HepG2 (cell line): Measurements from ENCODE around the gene GRIK4. TPM values are rescaled to one million over a fixed set of nuclear protein-coding genes. Genes with fewer than 3 reads are reported as not detected.

Experiments
- BHLHE40 ChIP-seq: IDR thresholded peaks from 2 replicates; pipeline ENCODE4 v1.6.1; 2011; ENCODE audit warnings: low read length, improper control_type of control experiment
- CBFB ChIP-seq: sonication (generic); formaldehyde crosslinking; IDR thresholded peaks from 2 replicates; pipeline ENCODE4 v1.4.0; 2020; ENCODE audit warnings: missing genetic modification reagents
- ESRRA ChIP-seq: sonication (generic); formaldehyde crosslinking; IDR thresholded peaks from 2 replicates; pipeline ENCODE4 v1.5.1; 2020; ENCODE audit warnings: mild to moderate bottlenecking, low read depth, missing genetic modification reagents
- NONO ChIP-seq, 2 experiments: fragments of 450-650 bp in 1 of 2; sonication (generic) in 1 of 2; formaldehyde crosslinking in 1 of 2; IDR thresholded peaks in 1 of 2; conservative IDR thresholded peaks in 1 of 2; 2 replicates each; pipeline versions ENCODE4 v1.6.1 to v1.8.0; 2017 to 2022; ENCODE audit warnings: mild to moderate bottlenecking in 1 of 2, missing genetic modification reagents in 1 of 2, moderate library complexity in 1 of 2
- RFX3 ChIP-seq: IDR thresholded peaks from 2 replicates; pipeline ENCODE4 v1.6.1; 2016; ENCODE audit warnings: missing biosample characterization, missing genetic modification reagents
- SALL2 ChIP-seq: sonication (generic); formaldehyde crosslinking; IDR thresholded peaks from 2 replicates; pipeline ENCODE4 v1.8.1; 2023; ENCODE audit warnings: mild to moderate bottlenecking, missing genetic modification reagents, inconsistent platforms
- SIN3A ChIP-seq: IDR thresholded peaks from 2 replicates; pipeline ENCODE4 v1.6.1; 2011; ENCODE audit warnings: low read depth, mild to moderate bottlenecking, control low read depth, low read length, borderline replicate concordance
- SP4 ChIP-seq: sonication (generic); formaldehyde crosslinking; IDR thresholded peaks from 2 replicates; pipeline ENCODE4 v1.8.1; 2023; ENCODE audit warnings: mild to moderate bottlenecking, missing genetic modification reagents
- SPEN ChIP-seq: sonication (generic); formaldehyde crosslinking; IDR thresholded peaks from 2 replicates; pipeline ENCODE4 v1.5.1; 2020; ENCODE audit warnings: low read depth, mild to moderate bottlenecking, missing genetic modification reagents
- TBX3 ChIP-seq: fragments of 450-650 bp; IDR thresholded peaks from 2 replicates; pipeline ENCODE4 v1.6.1; 2017; ENCODE audit warnings: antibody characterized with exemption, mild to moderate bottlenecking, inconsistent platforms, borderline replicate concordance
- THYN1 ChIP-seq: sonication (generic); formaldehyde crosslinking; IDR thresholded peaks from 2 replicates; pipeline ENCODE4 v1.8.1; 2023; ENCODE audit warnings: low read depth, mild to moderate bottlenecking, moderate library complexity, missing genetic modification reagents, borderline replicate concordance
- ZMAT3 ChIP-seq: sonication (generic); formaldehyde crosslinking; conservative IDR thresholded peaks from 2 replicates; pipeline ENCODE4 v1.7.0; 2021; ENCODE audit warnings: missing genetic modification reagents
- ZNF136 ChIP-seq: sonication (generic); formaldehyde crosslinking; IDR thresholded peaks from 2 replicates; pipeline ENCODE4 v1.8.1; 2022; ENCODE audit warnings: low read depth, mild to moderate bottlenecking, moderate library complexity, missing genetic modification reagents
- polyA plus RNA-seq, 8 experiments: library from polyadenylated mRNA; depleted of rRNA in 3 of 8; stranded (reverse) in 7 of 8; unstranded in 1 of 8; fragments of >200 nt; fragmentation: Illumina TruSeq in 4 of 8; extraction: Trizol in 4 of 8; gene quantifications; 2 replicates each; pipeline versions ENCODE4 v1.2.1 to v1.2.3, GENCODE V29; 2011 to 2016; ENCODE audit warnings: low read depth in 4 of 8, missing spikeins in 1 of 8, mixed read lengths in 1 of 8; ENCODE audit not compliant: insufficient read depth in 1 of 8
- total RNA-seq, 5 experiments: library from RNA; depleted of rRNA; stranded (reverse); fragments of >200 nt; fragmentation: Illumina TruSeq; extraction: Trizol; gene quantifications; 2 replicates each; pipeline ENCODE4 v1.2.3, GENCODE V29; 2016; ENCODE audit warnings: low read depth in 1 of 5
- TF ChIP-seq, protein P1 (sequence below): sonication (generic); formaldehyde crosslinking; IDR thresholded peaks from 2 replicates; pipeline ENCODE4 v1.4.0; 2020; ENCODE audit warnings: missing genetic modification reagents, borderline replicate concordance
- TF ChIP-seq, protein P2 (sequence below): sonication (generic); formaldehyde crosslinking; IDR thresholded peaks from 2 replicates; pipeline ENCODE4 v1.4.0; 2020; ENCODE audit warnings: missing genetic modification reagents
- TF ChIP-seq, protein P3 (sequence below): sonication (generic); formaldehyde crosslinking; IDR thresholded peaks from 2 replicates; pipeline ENCODE4 v1.8.1; 2023; ENCODE audit warnings: mild to moderate bottlenecking, moderate library complexity, missing genetic modification reagents
- TF ChIP-seq, protein P4 (sequence below): sonication (generic); formaldehyde crosslinking; conservative IDR thresholded peaks from 2 replicates; pipeline ENCODE4 v1.8.1; 2023; ENCODE audit warnings: missing genetic modification reagents

The GRIK4 gene
- total and polyA plus RNA-seq, 2 of the 13 experiments (the other 11 are each of a cell fraction or from before 2014, with no cell fraction given), result 0.04 to 0.07 TPM

DNA sequence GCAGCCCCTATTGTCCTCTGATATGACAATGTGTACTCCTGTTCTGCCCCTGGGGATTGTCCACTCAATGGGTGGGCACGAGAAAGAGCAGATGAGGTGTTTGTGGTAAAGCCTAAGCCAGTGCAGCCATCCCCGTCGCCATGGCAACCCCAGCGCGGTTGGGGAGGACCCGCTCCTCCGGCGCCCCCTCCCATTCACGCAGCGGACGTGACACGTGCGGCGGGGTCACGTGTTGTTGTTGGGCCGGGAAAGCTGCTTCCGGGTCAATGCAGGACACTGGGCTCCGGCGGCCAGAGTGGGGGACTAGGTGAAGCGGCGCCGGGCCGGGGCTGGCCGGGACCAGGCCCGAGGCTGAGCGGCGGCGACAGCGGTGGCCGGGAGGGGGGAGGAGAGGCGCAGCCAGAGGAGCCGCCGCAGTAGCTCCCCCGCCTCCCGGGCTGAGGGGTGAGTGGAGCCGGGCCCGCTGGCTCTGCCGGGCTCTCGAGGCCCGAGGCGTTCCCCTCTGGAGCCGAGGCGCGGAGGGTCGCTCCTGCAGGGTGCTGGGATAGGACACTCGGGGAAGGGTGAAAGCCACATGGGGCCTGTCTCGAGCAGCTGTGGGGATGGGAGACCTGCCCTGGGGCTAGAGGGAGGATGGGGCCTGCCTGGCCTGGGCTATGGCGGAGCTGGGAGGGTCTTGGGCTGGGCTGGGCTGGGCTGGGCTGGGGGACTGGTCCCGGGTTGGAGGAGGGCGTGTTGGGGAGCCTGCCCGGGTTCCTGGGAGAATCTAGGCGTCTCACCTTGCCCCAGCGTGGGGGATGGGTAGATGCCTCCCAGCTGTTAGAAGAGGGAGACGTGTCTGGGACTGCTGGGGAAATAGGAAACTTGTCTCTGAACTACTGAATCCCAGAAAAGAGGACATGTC is 512.6 kb downstream of the GRIK4 start, which contains the start of gene TBCEL (continued):
- TF ChIP-seq, protein P1, sequence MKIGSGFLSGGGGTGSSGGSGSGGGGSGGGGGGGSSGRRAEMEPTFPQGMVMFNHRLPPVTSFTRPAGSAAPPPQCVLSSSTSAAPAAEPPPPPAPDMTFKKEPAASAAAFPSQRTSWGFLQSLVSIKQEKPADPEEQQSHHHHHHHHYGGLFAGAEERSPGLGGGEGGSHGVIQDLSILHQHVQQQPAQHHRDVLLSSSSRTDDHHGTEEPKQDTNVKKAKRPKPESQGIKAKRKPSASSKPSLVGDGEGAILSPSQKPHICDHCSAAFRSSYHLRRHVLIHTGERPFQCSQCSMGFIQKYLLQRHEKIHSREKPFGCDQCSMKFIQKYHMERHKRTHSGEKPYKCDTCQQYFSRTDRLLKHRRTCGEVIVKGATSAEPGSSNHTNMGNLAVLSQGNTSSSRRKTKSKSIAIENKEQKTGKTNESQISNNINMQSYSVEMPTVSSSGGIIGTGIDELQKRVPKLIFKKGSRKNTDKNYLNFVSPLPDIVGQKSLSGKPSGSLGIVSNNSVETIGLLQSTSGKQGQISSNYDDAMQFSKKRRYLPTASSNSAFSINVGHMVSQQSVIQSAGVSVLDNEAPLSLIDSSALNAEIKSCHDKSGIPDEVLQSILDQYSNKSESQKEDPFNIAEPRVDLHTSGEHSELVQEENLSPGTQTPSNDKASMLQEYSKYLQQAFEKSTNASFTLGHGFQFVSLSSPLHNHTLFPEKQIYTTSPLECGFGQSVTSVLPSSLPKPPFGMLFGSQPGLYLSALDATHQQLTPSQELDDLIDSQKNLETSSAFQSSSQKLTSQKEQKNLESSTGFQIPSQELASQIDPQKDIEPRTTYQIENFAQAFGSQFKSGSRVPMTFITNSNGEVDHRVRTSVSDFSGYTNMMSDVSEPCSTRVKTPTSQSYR (CRISPR knock-in tag), result peak; percentile 45; the same call in 1 of the 2 replicates
- TF ChIP-seq BHLHE40 (peak; percentile 99), TBX3 (0 out of 2 replicates have a peak, but pooled peaks have one; percentile 34), SIN3A (peak; percentile 62), ZMAT3 (CRISPR knock-in tag) (0 out of 2 replicates have a peak, but pooled peaks have one; percentile 40), NONO (IDR thresholded peaks at IDR 0.05) (no peak), NONO (CRISPR knock-in tag; conservative IDR thresholded peaks at IDR 0.05) (peak; percentile 90), CBFB (CRISPR knock-in tag) (no peak), ESRRA (CRISPR knock-in tag) (peak; percentile 45; the same call in 1 of the 2 replicates), SALL2 (0 out of 2 replicates have a peak, but pooled peaks have one; percentile 49), THYN1 (CRISPR knock-in tag) (no peak), SP4 (no peak), RFX3 (CRISPR knock-in tag) (peak; percentile 98), ZNF136 (CRISPR knock-in tag) (0 out of 2 replicates have a peak, but pooled peaks have one; percentile 29), SPEN (CRISPR knock-in tag) (peak; percentile 87)
- TF ChIP-seq, protein P2, sequence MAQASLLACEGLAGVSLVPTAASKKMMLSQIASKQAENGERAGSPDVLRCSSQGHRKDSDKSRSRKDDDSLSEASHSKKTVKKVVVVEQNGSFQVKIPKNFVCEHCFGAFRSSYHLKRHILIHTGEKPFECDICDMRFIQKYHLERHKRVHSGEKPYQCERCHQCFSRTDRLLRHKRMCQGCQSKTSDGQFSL (CRISPR knock-in tag), result no peak
- TF ChIP-seq, protein P3, sequence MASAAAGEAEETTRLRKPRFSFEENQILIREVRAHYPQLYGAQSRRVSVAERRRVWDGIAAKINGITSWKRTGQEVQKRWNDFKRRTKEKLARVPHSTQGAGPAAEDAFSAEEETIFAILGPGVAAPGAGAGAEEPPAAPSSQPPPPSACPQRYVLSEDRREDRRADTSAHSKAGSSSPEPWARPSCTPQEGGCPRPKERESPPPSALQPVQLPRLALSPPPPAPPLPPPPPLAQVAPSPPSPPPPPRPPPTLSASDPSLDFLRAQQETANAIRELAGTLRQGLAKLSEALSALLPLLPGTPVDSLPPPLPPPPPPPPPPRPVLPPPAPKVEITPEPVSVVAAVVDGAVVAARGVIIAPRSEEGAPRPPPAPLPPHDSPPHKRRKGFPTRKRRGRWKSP (CRISPR knock-in tag), result 0 out of 2 replicates have a peak, but pooled peaks have one; percentile 40
- TF ChIP-seq, protein P4, sequence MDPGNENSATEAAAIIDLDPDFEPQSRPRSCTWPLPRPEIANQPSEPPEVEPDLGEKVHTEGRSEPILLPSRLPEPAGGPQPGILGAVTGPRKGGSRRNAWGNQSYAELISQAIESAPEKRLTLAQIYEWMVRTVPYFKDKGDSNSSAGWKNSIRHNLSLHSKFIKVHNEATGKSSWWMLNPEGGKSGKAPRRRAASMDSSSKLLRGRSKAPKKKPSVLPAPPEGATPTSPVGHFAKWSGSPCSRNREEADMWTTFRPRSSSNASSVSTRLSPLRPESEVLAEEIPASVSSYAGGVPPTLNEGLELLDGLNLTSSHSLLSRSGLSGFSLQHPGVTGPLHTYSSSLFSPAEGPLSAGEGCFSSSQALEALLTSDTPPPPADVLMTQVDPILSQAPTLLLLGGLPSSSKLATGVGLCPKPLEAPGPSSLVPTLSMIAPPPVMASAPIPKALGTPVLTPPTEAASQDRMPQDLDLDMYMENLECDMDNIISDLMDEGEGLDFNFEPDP (CRISPR knock-in tag), result 0 out of 2 replicates have a peak, but pooled peaks have one; percentile 50
